Urinary bladder (tissue), 4 donors: Measurements from ENCODE around the gene HSDL1. TPM values are rescaled to one million over a fixed set of nuclear protein-coding genes. Genes with fewer than 3 reads are reported as not detected.

Experiments
- DNase-seq: peaks from one replicate; pipeline ENCODE4 v3.0.0-alpha.2; 2015; ENCODE audit errors: extremely low spot score
- H3K27ac ChIP-seq: one replicate; pipeline ENCODE4 v1.5.1; 2013; ENCODE audit warnings: low read depth, mild to moderate bottlenecking, moderate library complexity
- H3K36me3 ChIP-seq: one replicate; pipeline ENCODE4 v1.6.1; 2013; ENCODE audit warnings: mild to moderate bottlenecking, moderate library complexity; ENCODE audit not compliant: insufficient read depth
- H3K4me1 ChIP-seq: one replicate; pipeline ENCODE4 v1.6.1; 2013; ENCODE audit warnings: mild to moderate bottlenecking, moderate library complexity; ENCODE audit not compliant: insufficient read depth
- H3K4me3 ChIP-seq: one replicate; pipeline ENCODE4 v1.5.1; 2013; ENCODE audit warnings: low read depth, low read length
- WGBS: extraction: QIAGEN DNeasy Blood & Tissue Kit; methylation state at CpG from one replicate; pipeline ENCODE4 v1.1.7; 2013; 5-methylcytosine and 5-hydroxymethylcytosine counted together
- polyA plus RNA-seq: library from polyadenylated mRNA; stranded (reverse); fragments of 200-250 nt; gene quantifications from one replicate; pipeline ENCODE4 v1.2.3, GENCODE V29; 2013
- total RNA-seq: library from RNA; depleted of rRNA; stranded (reverse); fragments of >200 nt; gene quantifications from one replicate; pipeline ENCODE4 v1.2.3, GENCODE V29; 2014
- donor health status: healthy with polysubstance abuse.
- donor health status: healthy.

The HSDL1 gene
- total and polyA plus RNA-seq, 2 donors = 12.9 to 32.7 TPM

DNA sequence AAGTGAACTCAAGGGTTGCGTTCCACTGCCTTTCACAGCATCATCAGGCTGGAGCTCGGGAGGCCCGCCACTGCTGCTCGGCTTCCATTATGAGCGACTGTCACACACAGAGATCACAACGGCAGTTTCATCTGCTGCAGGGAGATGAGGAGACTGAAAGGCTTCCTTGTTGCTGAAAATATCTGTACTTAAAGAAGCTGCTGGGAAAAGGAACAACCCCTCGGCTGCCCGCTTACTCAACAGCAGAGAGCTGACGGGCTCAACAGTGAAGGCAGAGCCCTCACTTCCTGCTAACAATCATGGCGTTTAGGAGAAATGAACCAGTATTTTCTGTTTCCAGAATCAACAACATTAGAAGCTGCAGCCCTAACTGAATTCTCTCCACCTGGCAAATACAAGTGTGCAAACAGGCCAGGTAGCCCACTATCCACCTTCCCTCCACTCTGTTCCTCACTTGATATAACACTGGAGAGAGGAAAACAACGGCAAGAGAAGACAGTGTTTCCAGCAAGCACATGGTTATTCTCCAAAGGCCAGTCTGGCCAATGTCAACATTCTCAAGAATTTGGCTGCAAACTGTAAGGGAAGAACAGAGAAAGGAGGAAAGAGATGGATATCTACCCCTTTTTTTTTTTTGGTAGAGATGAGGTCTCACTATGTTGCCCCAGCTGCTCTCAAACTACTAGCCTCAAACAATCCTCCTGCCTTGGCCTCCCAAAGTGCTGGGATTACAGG, 62.0 kb downstream of the HSDL1 start:
- H3K27ac ChIP-seq = no peak overlapping the region
- H3K4me3 ChIP-seq = no peak overlapping the region

GRCh38 chr16:84082110-84082509, 62.9 kb downstream of the HSDL1 start:
- Histone ChIP-seq H3K4me3 (no peak overlapping the region), H3K36me3 (no peaks in the 10 kb centered on the region), H3K27ac (no peak overlapping the region), H3K4me1 (no peaks in the 10 kb centered on the region)
- 78% methylated on average over 6 of the region's 6 CpGs for WGBS
- no peak for DNase-seq

More for the DNA sequence above, 62.0 kb downstream of the HSDL1 start:
- H3K36me3 ChIP-seq = no peaks in the 10 kb centered on the region
- DNase-seq = no peak
- WGBS = 87% methylated on average over 11 of the region's 11 CpGs
- no peaks in the 10 kb centered on the region for H3K4me1 ChIP-seq

DNA sequence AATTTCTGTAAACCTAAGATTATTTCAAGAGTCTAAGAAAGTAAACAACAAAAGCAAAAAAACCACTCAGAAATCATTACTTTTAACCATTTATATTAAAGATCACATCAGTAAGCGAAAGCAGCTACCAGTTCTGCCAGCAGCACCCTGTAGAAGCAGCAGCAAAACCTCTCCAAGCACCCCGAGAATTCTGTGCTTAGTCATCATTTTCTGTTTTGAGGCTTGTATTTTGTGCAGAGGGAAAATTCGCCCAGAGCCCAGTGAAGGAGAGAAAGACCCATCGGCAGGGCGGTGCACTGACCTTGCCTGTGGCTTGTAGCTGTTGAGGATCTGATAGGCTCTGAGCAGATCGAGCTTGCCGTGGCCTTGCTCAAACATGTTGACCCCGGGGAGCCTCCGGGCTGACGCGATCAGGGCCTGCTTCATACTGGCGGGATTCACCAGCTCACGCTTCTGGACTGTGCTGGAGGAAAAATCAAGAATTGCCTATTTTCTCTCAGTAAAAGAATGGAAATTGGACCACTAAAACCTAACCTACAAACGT, 63.5 kb downstream of the HSDL1 start:
- Histone ChIP-seq H3K36me3 (peaks cover 2% of the 10 kb centered on the region), H3K4me1 (no peaks in the 10 kb centered on the region), H3K4me3 (no peak overlapping the region), H3K27ac (no peak overlapping the region)
- WGBS = 86% methylated on average over 14 of the region's 14 CpGs
- DNase-seq = no peak

GRCh38 chr16:84080813-84081212, 64.2 kb downstream of the HSDL1 start:
- 87% methylated on average over 6 of the region's 6 CpGs for WGBS
- Histone ChIP-seq H3K27ac (no peak overlapping the region), H3K4me1 (no peaks in the 10 kb centered on the region), H3K36me3 (peaks cover 2% of the 10 kb centered on the region), H3K4me3 (no peak overlapping the region)
- no peak for DNase-seq

DNA sequence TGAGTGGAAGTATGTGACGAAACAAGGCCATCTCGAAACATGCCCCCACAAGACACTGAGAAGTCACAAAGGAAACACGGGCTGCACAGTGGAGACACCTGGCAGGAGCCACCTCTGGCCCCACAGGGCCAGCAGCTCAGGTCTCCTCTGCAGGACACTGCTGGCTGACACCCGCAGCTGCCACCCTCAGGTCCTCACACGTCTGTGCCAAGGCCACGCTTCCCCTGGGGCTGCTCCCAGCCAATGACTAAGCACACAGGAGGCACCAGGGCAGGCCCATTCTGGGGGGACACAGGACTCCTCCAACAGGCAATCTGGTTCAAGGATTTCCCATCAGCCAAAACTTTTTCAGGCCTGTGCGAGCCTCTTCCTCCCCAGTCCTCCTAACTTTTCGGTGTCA, 64.6 kb downstream of the HSDL1 start:
- Histone ChIP-seq H3K4me1 (no peaks in the 10 kb centered on the region), H3K36me3 (peaks cover 2% of the 10 kb centered on the region), H3K4me3 (no peak overlapping the region), H3K27ac (no peak overlapping the region)
- no peak for DNase-seq
- WGBS = 85% methylated on average over 8 of the region's 8 CpGs

DNA sequence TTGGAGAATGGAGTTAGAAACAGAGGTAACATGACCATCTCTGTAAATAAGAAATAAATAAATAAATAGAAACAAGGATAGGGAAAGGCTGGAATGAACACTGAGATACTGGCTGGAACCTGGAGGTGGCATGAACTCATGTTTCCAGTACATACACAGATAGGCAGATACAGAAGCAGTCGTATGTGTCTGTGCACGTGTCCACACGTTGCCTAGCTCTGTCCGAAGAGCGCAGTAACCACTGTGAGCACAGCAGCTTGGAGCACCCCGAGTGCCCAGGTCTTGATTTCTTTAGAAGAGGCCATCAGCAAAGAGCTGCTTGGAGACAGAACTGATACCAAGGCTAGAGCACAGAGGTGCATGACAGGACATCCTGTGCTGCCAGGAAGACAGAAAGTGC, 65.3 kb downstream of the HSDL1 start:
- peaks cover 2% of the 10 kb centered on the region for H3K36me3 ChIP-seq
- WGBS = 94% methylated on average over 6 of the region's 6 CpGs
- H3K4me1 ChIP-seq = no peaks in the 10 kb centered on the region
- H3K4me3 ChIP-seq = no peak overlapping the region
- DNase-seq = no peak
- H3K27ac ChIP-seq = no peak overlapping the region

- no peak for DNase-seq
- WGBS = 94% methylated on average over 11 of the region's 11 CpGs
- Histone ChIP-seq H3K27ac (no peak overlapping the region), H3K4me1 (no peaks in the 10 kb centered on the region), H3K4me3 (no peak overlapping the region), H3K36me3 (peaks cover 4% of the 10 kb centered on the region)
These were observed 69.6 kb downstream of the HSDL1 start for GRCh38 chr16:84075376-84075775.

DNA sequence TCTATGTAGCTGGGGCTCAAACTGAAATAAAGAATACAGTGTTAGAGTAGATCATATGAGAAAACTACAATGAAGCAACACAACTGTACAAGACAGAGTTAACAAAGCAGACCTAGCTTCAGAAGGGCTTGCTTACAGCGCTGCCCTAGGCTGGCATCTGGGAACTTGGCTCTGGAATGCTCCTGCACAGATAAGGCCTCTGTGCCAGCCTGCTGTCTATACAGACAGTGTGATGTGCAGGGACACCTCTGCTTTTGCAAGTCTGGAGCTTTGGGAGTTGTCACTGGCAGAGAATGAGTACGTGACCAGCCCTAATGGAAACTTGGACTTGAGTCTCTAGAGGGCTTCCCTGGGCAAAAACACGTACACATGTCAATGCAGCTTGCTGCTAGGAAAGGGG, 70.3 kb downstream of the HSDL1 start:
- WGBS = 93% methylated on average over 3 of the region's 3 CpGs
- H3K27ac ChIP-seq = no peak overlapping the region
- H3K4me1 ChIP-seq = no peaks in the 10 kb centered on the region
- no peak overlapping the region for H3K4me3 ChIP-seq
- peaks cover 4% of the 10 kb centered on the region for H3K36me3 ChIP-seq
- no peak for DNase-seq

Other genes with a start within 250 kb of the HSDL1 start
- gene MLYCD, start 246.1 kb downstream of the HSDL1 start, total RNA-seq = 4.6 TPM
- gene MLYCD, start 246.1 kb downstream of the HSDL1 start, polyA plus RNA-seq = 3.8 TPM
- gene OSGIN1, start 191.9 kb downstream of the HSDL1 start, total RNA-seq = 0.21 TPM
- gene OSGIN1, start 191.9 kb downstream of the HSDL1 start, polyA plus RNA-seq = 11.9 TPM
- gene NECAB2, start 176.9 kb downstream of the HSDL1 start, total RNA-seq = 1.0 TPM
- gene NECAB2, start 176.9 kb downstream of the HSDL1 start, polyA plus RNA-seq = 0.20 TPM
- not detected for gene SLC38A8, start 102.4 kb downstream of the HSDL1 start, total RNA-seq
- gene SLC38A8, start 102.4 kb downstream of the HSDL1 start, polyA plus RNA-seq = not detected
- 81.3 TPM for gene MBTPS1, start 28.2 kb downstream of the HSDL1 start, total RNA-seq
- 67.8 TPM for gene MBTPS1, start 28.2 kb downstream of the HSDL1 start, polyA plus RNA-seq
- gene DNAAF1, start 131 bp upstream of the HSDL1 start, total RNA-seq = not detected
- gene DNAAF1, start 131 bp upstream of the HSDL1 start, polyA plus RNA-seq = 0.85 TPM
- 24.4 TPM for gene TAF1C, start 41.9 kb upstream of the HSDL1 start, total RNA-seq
- 39.3 TPM for gene TAF1C, start 41.9 kb upstream of the HSDL1 start, polyA plus RNA-seq
- gene ADAD2, start 46.0 kb upstream of the HSDL1 start, total RNA-seq = 0.21 TPM
- gene ADAD2, start 46.0 kb upstream of the HSDL1 start, polyA plus RNA-seq = 0.47 TPM
- gene KCNG4, start 94.8 kb upstream of the HSDL1 start, total RNA-seq = not detected
- gene KCNG4, start 94.8 kb upstream of the HSDL1 start, polyA plus RNA-seq = not detected
- gene WFDC1, start 149.7 kb upstream of the HSDL1 start, total RNA-seq = 44.6 TPM
- gene WFDC1, start 149.7 kb upstream of the HSDL1 start, polyA plus RNA-seq = 67.2 TPM
- gene ATP2C2, start 223.4 kb upstream of the HSDL1 start, total RNA-seq = 5.0 TPM
- 2.3 TPM for gene ATP2C2, start 223.4 kb upstream of the HSDL1 start, polyA plus RNA-seq